ACC112 (cell line): Measurements from ENCODE around the gene RPL37.
"Not testable (repeated sequence)": the region's sequence is repeated elsewhere in the genome, so short reads cannot be mapped to it uniquely, and the experiment has no call there.

Experiments
- H2AFZ ChIP-seq: fragments of 200-600 bp; sonication (generic); one replicate; pipeline ENCODE4 v1.6.0; 2017; ENCODE audit warnings: antibody characterized with exemption, low read length; ENCODE audit not compliant: unreplicated experiment
- H3K27ac ChIP-seq: fragments of 200-600 bp; sonication (generic); 2 replicates; pipeline ENCODE4 v1.5.1; 2014; ENCODE audit warnings: low read depth, mild to moderate bottlenecking, antibody characterized with exemption, low read length, moderate library complexity
- H3K27me3 ChIP-seq: fragments of 200-600 bp; sonication (generic); 2 replicates; pipeline ENCODE4 v1.6.1; 2014; ENCODE audit warnings: mild to moderate bottlenecking, antibody characterized with exemption, low read length, moderate library complexity, mixed read lengths; ENCODE audit not compliant: insufficient read depth
- H3K36me3 ChIP-seq: fragments of 200-600 bp; sonication (generic); 2 replicates; pipeline ENCODE4 v1.6.1; 2016; ENCODE audit warnings: mild to moderate bottlenecking, antibody characterized with exemption, low read length, moderate library complexity, mixed read lengths; ENCODE audit not compliant: insufficient read depth
- H3K4me1 ChIP-seq: fragments of 200-600 bp; sonication (generic); one replicate; pipeline ENCODE4 v1.6.1; 2016; ENCODE audit warnings: low read length, mixed read lengths; ENCODE audit not compliant: insufficient read depth, unreplicated experiment, control insufficient read depth
- H3K4me3 ChIP-seq: fragments of 200-600 bp; sonication (generic); 2 replicates; pipeline ENCODE4 v1.5.1; 2014; ENCODE audit warnings: mild to moderate bottlenecking, low read depth, low read length
- H3K79me2 ChIP-seq: fragments of 200-600 bp; sonication (generic); one replicate; pipeline ENCODE4 v1.6.0; 2016; ENCODE audit warnings: low read length; ENCODE audit not compliant: control insufficient read depth, unreplicated experiment, insufficient read depth

Gene RPL37

GRCh38 chr5:40866844-40867243, 31.8 kb upstream of the RPL37 start:
- no peak overlapping the region for H3K4me3 ChIP-seq

GRCh38 chr5:40865004-40865403, 30.0 kb upstream of the RPL37 start:
- H3K27ac ChIP-seq, H2AFZ ChIP-seq, H3K4me3 ChIP-seq, H3K27me3 ChIP-seq, H3K79me2 ChIP-seq, H3K36me3 ChIP-seq, H3K4me1 ChIP-seq: not testable (repeated sequence)

More at GRCh38 chr5:40866844-40867243, 31.8 kb upstream of the RPL37 start:
- no peak overlapping the region for H3K27ac ChIP-seq
- no peak overlapping the region for H2AFZ ChIP-seq
- no peaks in the 10 kb centered on the region for H3K36me3 ChIP-seq
- no peaks in the 10 kb centered on the region for H3K4me1 ChIP-seq
- no peaks in the 10 kb centered on the region for H3K27me3 ChIP-seq
- H3K79me2 ChIP-seq = no peaks in the 10 kb centered on the region

GRCh38 chr5:40860711-40861110, 25.7 kb upstream of the RPL37 start:
- H3K27ac ChIP-seq = no peak overlapping the region
- no peaks in the 10 kb centered on the region for H3K79me2 ChIP-seq
- no peak overlapping the region for H2AFZ ChIP-seq
- no peak overlapping the region for H3K4me3 ChIP-seq
- no peaks in the 10 kb centered on the region for H3K27me3 ChIP-seq
- H3K4me1 ChIP-seq = no peaks in the 10 kb centered on the region
- no peaks in the 10 kb centered on the region for H3K36me3 ChIP-seq

- Histone ChIP-seq H3K4me1 (no peaks in the 10 kb centered on the region), H3K36me3 (no peaks in the 10 kb centered on the region), H2AFZ (no peak overlapping the region), H3K27ac (no peak overlapping the region), H3K4me3 (no peak overlapping the region), H3K79me2 (no peaks in the 10 kb centered on the region), H3K27me3 (no peaks in the 10 kb centered on the region)
Measured at GRCh38 chr5:40853632-40854192, 18.7 kb upstream of the RPL37 start.

GRCh38 chr5:40847525-40847924, 12.5 kb upstream of the RPL37 start:
- no peaks in the 10 kb centered on the region for H3K27me3 ChIP-seq
- H2AFZ ChIP-seq = no peak overlapping the region
- no peak overlapping the region for H3K4me3 ChIP-seq
- no peak overlapping the region for H3K27ac ChIP-seq
- peaks cover 11% of the 10 kb centered on the region for H3K4me1 ChIP-seq
- H3K79me2 ChIP-seq = peaks cover 1% of the 10 kb centered on the region
- peaks cover 5% of the 10 kb centered on the region; the same call in 1 of the 2 replicates for H3K36me3 ChIP-seq

GRCh38 chr5:40846371-40846770, 11.3 kb upstream of the RPL37 start:
- no peaks in the 10 kb centered on the region for H3K27me3 ChIP-seq
- H3K36me3 ChIP-seq = peaks cover 5% of the 10 kb centered on the region; the same call in 1 of the 2 replicates
- peaks cover 7% of the 10 kb centered on the region for H3K79me2 ChIP-seq
- H3K4me1 ChIP-seq = peaks cover 12% of the 10 kb centered on the region
- H2AFZ ChIP-seq = no peak overlapping the region
- H3K4me3 ChIP-seq = no peak overlapping the region
- no peak overlapping the region for H3K27ac ChIP-seq

- Histone ChIP-seq H3K36me3 (peaks cover 5% of the 10 kb centered on the region; the same call in 1 of the 2 replicates), H3K79me2 (peaks cover 7% of the 10 kb centered on the region), H3K27ac (no peak overlapping the region), H3K4me3 (no peak overlapping the region), H2AFZ (no peak overlapping the region), H3K4me1 (peaks cover 17% of the 10 kb centered on the region), H3K27me3 (no peaks in the 10 kb centered on the region)
Measured at GRCh38 chr5:40844565-40844964, 9.5 kb upstream of the RPL37 start.

GRCh38 chr5:40842351-40842750, 7.3 kb upstream of the RPL37 start:
- H3K79me2 ChIP-seq = peaks cover 7% of the 10 kb centered on the region
- peak overlapping the region; percentile 77 for H3K27ac ChIP-seq
- peak overlapping the region; percentile 94 for H2AFZ ChIP-seq
- H3K4me1 ChIP-seq = peaks cover 17% of the 10 kb centered on the region
- peaks cover 5% of the 10 kb centered on the region; the same call in 1 of the 2 replicates for H3K36me3 ChIP-seq
- peak overlapping the region; percentile 79 for H3K4me3 ChIP-seq
- no peaks in the 10 kb centered on the region for H3K27me3 ChIP-seq

- Histone ChIP-seq H2AFZ (peak within 1 kb of the TSS; percentile 94), H3K36me3 (peaks cover 5% of the 10 kb centered on the region; the same call in 1 of the 2 replicates), H3K27me3 (no peaks in the 10 kb centered on the region), H3K4me3 (peak within 1 kb of the TSS; percentile 79), H3K79me2 (peaks cover 8% of the 10 kb centered on the region), H3K27ac (peak within 1 kb of the TSS; percentile 77), H3K4me1 (peaks cover 23% of the 10 kb centered on the region)
Measured at GRCh38 chr5:40841068-40841805, 6.2 kb upstream of the RPL37 start, which contains the start of gene CARD6. Gene CARD6, plus strand, starts transcription at chr5:40841367. Its CDS starts 16 bp downstream, at chr5:40841383.

GRCh38 chr5:40838086-40838485, 3.1 kb upstream of the RPL37 start:
- Histone ChIP-seq H2AFZ (no peak overlapping the region), H3K27ac (no peak overlapping the region), H3K4me3 (no peak overlapping the region), H3K27me3 (no peaks in the 10 kb centered on the region), H3K79me2 (peaks cover 29% of the 10 kb centered on the region), H3K4me1 (peaks cover 26% of the 10 kb centered on the region), H3K36me3 (peaks cover 16% of the 10 kb centered on the region)

- H3K79me2 ChIP-seq = peaks cover 48% of the 10 kb centered on the region
- peaks cover 50% of the 10 kb centered on the region for H3K36me3 ChIP-seq
- H3K4me1 ChIP-seq = peaks cover 37% of the 10 kb centered on the region
- peak overlapping the region; percentile 99 for H3K4me3 ChIP-seq
- H3K27ac ChIP-seq = peak overlapping the region; percentile 95
- no peaks in the 10 kb centered on the region for H3K27me3 ChIP-seq
- no peak overlapping the region for H2AFZ ChIP-seq
Measured at GRCh38 chr5:40834391-40834848, 602 bp downstream of the RPL37 start.
